Activated gamma-delta T cell (primary cell): ENCODE measurements around the gene HLA-C.
A peak's percentile ranks its signal among the peaks of the same experiment; 100 is the strongest.
"Not testable (repeated sequence)": the region's sequence is repeated elsewhere in the genome, so short reads cannot be mapped to it uniquely, and the experiment has no call there.

Source experiments
- DNase-seq: peaks from one replicate; lab custom pipeline; 2025; lab: John Stamatoyannopoulos, UW

Gene HLA-C

GRCh38 chr6:31270788-31271640, 878 bp downstream of the HLA-C start:
- peak; percentile 74 for DNase-seq

DNA sequence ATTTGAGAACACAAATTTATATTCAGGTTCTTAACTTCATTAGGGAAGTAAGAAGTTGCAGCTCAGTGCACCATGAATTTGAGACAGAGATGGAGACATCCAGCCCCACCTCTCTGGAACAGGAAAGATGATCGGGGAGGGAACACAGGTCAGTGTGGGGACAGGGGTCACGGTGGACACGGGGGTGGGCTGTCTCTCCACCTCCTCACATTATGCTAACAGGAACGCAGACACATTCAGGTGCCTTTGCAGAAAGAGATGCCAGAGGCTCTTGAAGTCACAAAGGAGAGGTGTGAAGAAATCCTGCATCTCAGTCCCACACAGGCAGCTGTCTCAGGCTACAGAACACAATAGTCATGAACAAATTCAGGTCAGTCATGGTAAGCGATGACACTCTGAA, 3.1 kb downstream of the HLA-C start:
- no peak for DNase-seq

DNA sequence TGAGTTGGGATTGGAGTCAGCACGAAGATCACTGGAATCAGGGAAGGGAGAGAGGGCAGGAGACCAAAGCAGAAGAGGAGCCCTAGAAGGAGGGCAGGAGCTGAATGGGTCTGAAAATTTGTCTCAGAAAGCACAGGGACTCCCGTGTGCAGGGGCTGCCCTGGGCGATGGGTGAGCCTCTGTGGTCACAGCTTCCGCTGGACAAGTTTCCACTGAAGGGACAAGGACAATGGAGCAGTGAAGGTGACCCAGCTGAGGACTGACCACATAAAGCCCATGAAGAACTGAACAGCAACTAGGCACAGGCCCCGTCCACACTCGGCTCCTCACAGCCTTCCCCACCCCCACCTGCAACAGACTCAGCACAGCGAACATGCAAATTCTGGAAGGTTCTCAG, 3.5 kb downstream of the HLA-C start:
- DNase-seq: no peak

DNA sequence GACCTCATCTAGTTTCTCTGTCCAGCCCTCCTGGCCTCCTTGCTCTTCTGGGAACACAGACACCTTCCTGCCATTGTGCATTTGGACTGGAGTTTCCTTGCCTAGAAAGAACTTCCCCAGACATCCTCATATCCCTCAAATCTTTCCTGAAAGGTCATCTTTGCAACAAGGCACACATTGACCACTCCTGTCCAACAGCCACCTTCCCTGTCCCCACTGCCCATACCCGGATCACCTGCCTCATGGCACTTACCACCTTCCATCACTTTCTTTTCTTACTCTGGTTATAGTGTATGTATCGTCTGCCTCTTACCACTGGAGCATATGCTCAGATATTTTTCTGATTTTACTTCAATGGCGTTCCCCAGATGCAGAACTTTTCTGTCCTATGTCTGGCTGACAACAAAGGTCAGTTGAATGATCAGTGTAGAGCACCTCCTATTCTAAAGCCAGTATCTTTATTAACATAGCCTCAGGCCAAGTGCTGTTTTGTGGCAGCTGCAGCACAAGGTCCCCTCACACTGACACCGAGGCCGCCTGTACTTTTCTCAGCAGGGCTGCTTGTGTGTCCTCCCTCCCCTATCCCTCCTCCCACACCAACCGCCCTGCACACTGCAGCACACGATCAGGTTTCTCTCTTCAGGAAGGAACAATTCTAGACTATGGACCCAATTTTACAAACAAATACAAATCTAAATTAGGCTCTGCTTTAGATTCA, 4.1 kb downstream of the HLA-C start:
- no peak for DNase-seq

DNA sequence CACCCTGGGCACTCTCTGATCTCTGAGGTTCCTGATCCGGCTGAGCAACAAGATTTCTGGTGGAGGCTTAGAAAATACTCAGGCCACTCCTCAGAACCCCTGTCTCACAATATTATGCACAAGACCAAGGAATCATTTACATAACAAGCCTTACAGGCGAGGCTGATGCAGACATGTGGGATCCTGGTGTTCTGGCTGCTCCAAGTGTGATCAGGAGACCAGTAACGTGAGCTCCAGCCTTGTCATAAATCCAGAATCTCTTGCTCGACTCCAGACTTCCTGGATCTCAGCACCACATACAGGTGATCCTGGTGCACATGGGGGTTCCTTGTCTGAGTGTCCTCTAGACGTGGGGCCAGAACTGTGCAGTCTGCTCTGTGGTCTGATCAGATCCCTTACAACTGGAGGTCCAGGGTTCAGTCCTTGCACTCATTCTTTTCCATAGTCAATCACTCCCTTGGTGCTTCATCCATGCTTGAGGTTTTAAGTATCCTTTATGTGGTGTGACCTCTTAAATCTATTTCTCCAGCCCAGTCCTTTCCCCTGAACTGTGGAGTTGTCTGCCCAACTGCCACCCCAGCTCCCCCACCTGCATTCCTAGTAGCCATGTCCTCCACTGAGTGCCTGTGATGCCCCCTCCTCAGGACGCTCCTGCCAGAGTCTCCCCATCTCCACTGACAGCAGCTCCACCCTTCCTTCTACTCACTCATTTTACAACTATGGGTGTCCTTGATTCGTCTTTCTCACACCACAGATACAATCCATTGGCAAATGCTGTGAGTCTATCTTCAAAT, 5.1 kb downstream of the HLA-C start:
- DNase-seq: no peak

DNA sequence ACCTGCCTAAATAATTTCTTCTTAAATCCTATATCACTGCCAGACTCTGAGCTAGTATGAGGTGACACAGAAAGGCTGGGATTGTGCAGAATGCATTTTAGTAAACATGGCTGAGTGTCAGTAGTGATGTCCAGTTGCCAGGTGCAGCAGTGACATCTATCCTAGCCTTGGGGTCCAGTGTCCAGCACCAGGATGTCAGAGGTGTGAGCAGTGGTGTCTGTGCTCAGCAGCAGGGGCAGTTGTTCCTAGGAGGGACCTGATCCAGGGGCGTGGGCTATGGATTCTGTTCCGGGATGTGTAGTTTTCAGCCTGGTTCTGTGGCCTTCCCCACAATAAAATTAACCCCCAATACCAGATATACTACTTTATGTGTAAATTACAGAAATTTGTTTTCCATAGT, 6.0 kb downstream of the HLA-C start:
- no peak for DNase-seq

GRCh38 chr6:31263346-31263933, 8.5 kb downstream of the HLA-C start:
- DNase-seq: not testable (repeated sequence)

- not testable (repeated sequence) for DNase-seq
Measured at GRCh38 chr6:31259995-31260394, 11.9 kb downstream of the HLA-C start.

GRCh38 chr6:31252625-31253024, 19.3 kb downstream of the HLA-C start:
- no peak for DNase-seq

DNA sequence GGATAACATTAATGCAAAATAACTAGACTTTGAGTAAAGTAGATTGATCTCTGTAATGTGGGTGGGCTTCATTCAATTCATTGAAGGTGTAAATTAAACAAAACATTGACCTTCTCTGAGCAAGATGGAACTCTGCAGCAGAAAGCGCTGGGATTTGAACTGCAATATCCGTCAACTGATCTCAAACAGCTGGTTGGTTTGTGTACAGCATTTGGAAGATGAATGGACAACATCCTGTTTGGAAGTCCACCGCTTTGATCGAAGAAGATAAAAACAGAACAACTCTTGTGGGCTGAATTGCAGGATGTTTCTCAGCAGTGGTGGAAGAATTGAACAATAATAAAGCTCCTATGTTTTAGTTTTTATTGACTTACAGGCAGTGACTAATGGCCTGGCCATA, 20.6 kb downstream of the HLA-C start:
- no peak for DNase-seq

DNA sequence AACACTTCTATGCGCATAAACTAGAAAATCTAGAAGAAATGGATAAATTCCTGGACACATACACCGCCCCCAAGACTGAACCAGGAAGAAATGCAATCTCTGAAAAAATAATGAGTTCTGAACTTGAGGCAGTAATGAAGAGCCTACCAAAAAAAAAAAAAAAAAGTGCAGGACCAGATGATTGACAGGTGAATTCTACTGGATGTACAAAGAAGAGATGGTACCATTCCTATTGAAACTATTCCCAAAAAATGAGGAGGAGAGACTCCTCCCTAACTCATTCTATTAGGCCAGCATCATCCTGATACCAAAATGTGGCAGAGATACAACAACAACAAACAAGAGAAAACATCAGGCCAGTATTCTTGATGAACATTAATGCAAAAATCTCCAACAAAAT, 22.7 kb downstream of the HLA-C start:
- no peak for DNase-seq

DNA sequence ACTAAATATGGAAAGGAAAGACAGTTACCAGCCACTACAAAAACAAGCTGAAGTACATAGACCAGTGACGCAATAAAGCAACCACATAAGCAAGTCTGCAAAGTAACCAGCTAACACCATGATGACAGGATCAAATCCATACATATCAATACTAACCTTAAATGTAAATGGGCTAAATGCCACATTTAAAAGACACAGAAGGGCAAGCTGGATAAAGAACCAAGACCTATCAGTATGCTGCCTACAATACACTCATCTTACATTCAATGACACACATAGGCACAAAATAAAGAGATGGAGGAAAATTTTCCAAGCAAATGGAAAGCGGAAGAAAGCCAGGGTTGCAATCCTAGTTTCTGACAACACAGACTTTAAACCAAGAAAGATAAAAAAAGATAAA, 24.1 kb downstream of the HLA-C start:
- no peak for DNase-seq

DNA sequence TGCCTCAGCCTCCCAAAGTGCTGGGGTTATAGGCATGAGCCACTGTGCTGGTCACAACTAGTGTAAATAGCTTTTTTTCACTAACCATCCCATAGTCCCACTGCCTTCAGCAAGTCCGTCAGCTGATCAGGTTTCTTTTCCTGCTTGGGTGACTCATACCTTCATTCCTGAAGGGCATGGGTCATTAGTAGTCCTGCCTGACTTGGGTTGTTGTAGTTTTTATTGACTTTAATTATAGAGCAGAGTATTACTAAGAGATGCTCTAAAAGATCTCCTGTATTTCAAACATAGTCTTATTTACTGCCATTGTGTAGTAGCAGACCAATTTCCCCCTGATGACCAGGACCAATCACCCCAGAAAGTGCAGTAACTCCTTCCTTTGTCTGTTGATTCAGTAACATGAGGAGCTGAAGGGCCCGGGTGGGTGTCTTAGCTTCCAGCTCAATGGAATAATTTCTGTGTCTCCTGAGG, 25.8 kb downstream of the HLA-C start:
- no peak for DNase-seq

DNA sequence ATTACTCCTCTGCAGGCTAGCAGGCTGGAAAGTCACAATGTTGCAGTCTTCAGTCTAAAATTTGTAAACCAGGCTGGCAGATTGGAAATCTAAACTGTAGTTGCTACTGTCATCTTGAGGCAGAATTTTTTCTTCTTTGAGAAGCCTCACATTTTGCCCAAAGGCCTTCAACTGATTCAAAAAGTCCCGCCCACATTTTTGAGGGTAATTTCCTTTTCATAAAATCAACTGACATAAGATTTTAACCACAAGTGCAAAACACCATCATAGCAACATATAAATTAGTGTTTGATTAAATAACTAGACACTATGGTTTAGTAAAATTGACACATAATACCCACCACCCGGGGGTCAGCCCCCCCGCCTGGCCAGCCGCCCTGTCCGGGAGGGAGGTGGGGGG, 28.4 kb downstream of the HLA-C start:
- no peak for DNase-seq

DNA sequence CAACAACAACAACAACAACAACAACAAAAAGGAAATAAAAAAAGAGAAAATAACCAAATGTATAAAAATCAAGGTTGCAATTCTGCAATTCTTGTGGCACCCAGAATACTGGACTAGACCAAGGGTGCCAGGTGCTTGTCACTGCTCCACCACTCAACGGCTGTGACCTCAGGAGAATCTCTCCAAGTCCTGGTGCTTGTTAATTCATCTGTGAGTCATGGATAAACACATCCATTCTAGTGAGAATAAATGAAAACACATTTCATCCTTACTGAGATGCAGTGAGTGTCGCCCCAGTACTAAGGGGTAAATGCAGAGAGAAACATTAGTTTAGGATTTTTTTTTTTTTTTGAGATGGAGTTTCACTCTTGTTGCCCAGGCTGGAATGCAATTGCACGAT, 32.0 kb downstream of the HLA-C start:
- no peak for DNase-seq

- not testable (repeated sequence) for DNase-seq
Measured at GRCh38 chr6:31234101-31234500, 37.8 kb downstream of the HLA-C start.

DNA sequence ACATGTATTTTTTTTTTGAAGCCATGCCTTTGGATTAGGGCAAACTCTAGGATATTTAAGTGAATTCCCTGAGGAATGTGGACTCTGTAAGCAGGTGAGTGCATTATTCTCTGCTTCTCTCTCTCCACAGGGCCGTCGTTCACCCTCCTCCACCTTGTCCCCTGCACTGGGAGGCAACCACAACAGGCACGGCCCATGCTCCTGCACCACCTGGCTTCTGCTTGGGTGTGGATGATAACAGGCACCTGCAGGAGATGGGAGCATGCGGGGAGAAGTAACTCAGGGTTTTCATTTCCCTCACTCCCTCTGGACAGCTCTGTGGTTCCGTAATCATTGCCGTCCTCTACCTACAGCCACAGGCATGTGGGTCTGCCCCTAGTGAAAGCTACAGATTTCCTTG, 43.4 kb downstream of the HLA-C start:
- DNase-seq: no peak

DNA sequence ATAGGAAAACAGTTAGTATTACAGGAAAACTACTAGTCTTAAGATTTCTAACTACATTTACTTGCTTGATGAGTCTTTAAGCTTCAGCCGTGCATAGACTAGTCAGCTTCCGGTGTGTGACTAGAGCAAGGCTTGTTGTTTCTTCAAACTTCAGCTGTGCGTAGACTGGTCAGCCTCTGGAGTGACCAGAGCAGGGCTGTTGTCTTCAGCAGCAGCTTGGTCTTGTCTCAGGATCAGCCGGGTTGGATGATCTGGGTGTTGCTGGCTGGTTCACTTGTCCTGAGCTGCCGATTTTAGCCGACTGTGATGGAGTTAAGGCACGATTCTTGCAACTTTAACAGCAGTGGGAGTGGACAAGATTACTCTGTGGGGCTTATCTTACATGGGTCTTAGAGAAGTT, 44.7 kb downstream of the HLA-C start:
- DNase-seq: no peak

GRCh38 chr6:31225735-31226134, 46.2 kb downstream of the HLA-C start:
- no peak for DNase-seq

DNA sequence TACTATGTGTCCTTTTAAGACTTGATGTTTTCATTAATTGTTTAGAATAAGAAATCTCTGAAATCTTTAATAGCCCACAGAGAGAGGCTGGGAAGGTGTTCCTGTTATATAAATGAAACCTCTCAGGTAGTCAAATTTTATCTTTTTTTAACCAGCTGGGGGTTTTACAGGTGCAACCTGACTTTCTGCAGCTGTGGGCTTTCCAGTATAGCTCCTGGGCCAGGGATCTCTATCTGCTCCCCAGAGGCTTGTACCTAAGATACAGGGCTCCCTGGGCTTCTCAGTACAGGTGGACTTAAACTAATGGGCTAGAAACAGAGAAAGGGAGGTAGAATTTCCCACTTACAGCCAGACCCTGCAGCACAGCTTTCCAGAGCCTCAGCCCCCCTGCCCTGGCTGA, 49.4 kb downstream of the HLA-C start:
- no peak for DNase-seq
